HG02885 (cell line): ENCODE results near the gene TOMM34.
A peak's percentile ranks its signal among the peaks of the same experiment; 100 is the strongest.

Source experiments
- ATAC-seq: cut with Tn5 transposase; IDR thresholded peaks from one replicate; pipeline ENCODE4 v1.9.1; 2021; ENCODE audit warnings: mild to moderate bottlenecking; ENCODE audit not compliant: unreplicated experiment, poor library complexity

Gene TOMM34

GRCh38 chr20:44936510-44936909, 23.7 kb downstream of the TOMM34 start:
- ATAC-seq: no peak

- no peak for ATAC-seq
Observed at GRCh38 chr20:44932916-44933315, 27.3 kb downstream of the TOMM34 start.

GRCh38 chr20:44931911-44932310, 28.3 kb downstream of the TOMM34 start:
- no peak for ATAC-seq

GRCh38 chr20:44930517-44931168, 29.6 kb downstream of the TOMM34 start:
- no peak for ATAC-seq

- no peak for ATAC-seq
Observed at GRCh38 chr20:44928595-44928994, 31.6 kb downstream of the TOMM34 start.

GRCh38 chr20:44924541-44924940, 35.7 kb downstream of the TOMM34 start:
- ATAC-seq: no peak

- ATAC-seq: no peak
Observed at GRCh38 chr20:44921447-44921846, 38.8 kb downstream of the TOMM34 start.

GRCh38 chr20:44918761-44919160, 41.4 kb downstream of the TOMM34 start:
- ATAC-seq: no peak

- ATAC-seq: no peak
Observed at GRCh38 chr20:44918342-44918741, 41.9 kb downstream of the TOMM34 start.

GRCh38 chr20:44917399-44917798, 42.8 kb downstream of the TOMM34 start:
- no peak for ATAC-seq

GRCh38 chr20:44916586-44916985, 43.6 kb downstream of the TOMM34 start:
- ATAC-seq: no peak

- ATAC-seq: no peak
Observed at GRCh38 chr20:44914924-44915323, 45.3 kb downstream of the TOMM34 start.

- no peak for ATAC-seq
Observed at GRCh38 chr20:44912189-44912588, 48.0 kb downstream of the TOMM34 start.

- ATAC-seq: no peak
Observed at GRCh38 chr20:44911264-44911921, 48.8 kb downstream of the TOMM34 start.

- no peak for ATAC-seq
Observed at GRCh38 chr20:44910690-44911262, 49.4 kb downstream of the TOMM34 start.

GRCh38 chr20:44909872-44910689, 50.1 kb downstream of the TOMM34 start, which contains the start of gene PABPC1L:
Gene PABPC1L (plus strand): TSS chr20:44910060. CDS start chr20:44910144, 84 bp downstream.
- peak; percentile 90 for ATAC-seq

GRCh38 chr20:44908987-44909871, 51.0 kb downstream of the TOMM34 start:
- ATAC-seq: no peak

GRCh38 chr20:44904377-44904776, 55.8 kb downstream of the TOMM34 start:
- ATAC-seq: no peak

- ATAC-seq: no peak
Observed at GRCh38 chr20:44901974-44902373, 58.2 kb downstream of the TOMM34 start.
